ENCODE results near the gene TGFBR3L.

- no peak for TF ChIP-seq EZH2phosphoT487 (IDR thresholded peaks at IDR 0.05)
- TF ChIP-seq, protein P1, sequence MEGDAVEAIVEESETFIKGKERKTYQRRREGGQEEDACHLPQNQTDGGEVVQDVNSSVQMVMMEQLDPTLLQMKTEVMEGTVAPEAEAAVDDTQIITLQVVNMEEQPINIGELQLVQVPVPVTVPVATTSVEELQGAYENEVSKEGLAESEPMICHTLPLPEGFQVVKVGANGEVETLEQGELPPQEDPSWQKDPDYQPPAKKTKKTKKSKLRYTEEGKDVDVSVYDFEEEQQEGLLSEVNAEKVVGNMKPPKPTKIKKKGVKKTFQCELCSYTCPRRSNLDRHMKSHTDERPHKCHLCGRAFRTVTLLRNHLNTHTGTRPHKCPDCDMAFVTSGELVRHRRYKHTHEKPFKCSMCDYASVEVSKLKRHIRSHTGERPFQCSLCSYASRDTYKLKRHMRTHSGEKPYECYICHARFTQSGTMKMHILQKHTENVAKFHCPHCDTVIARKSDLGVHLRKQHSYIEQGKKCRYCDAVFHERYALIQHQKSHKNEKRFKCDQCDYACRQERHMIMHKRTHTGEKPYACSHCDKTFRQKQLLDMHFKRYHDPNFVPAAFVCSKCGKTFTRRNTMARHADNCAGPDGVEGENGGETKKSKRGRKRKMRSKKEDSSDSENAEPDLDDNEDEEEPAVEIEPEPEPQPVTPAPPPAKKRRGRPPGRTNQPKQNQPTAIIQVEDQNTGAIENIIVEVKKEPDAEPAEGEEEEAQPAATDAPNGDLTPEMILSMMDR (IDR thresholded peaks at IDR 0.05) = no peak
Measured at GRCh38 chr19:7961920-7962626, 47.4 kb downstream of the TGFBR3L start.

All from neural progenitor cell (in vitro differentiated cells).